GM18520 (cell line): ENCODE results near the gene PGAM2.
"Not testable (repeated sequence)": the region's sequence is repeated elsewhere in the genome, so short reads cannot be mapped to it uniquely, and the experiment has no call there.

Experiments used
- ATAC-seq: cut with Tn5 transposase; IDR thresholded peaks from one replicate; pipeline ENCODE4 v1.9.1; 2021; ENCODE audit not compliant: unreplicated experiment

PGAM2 gene

DNA sequence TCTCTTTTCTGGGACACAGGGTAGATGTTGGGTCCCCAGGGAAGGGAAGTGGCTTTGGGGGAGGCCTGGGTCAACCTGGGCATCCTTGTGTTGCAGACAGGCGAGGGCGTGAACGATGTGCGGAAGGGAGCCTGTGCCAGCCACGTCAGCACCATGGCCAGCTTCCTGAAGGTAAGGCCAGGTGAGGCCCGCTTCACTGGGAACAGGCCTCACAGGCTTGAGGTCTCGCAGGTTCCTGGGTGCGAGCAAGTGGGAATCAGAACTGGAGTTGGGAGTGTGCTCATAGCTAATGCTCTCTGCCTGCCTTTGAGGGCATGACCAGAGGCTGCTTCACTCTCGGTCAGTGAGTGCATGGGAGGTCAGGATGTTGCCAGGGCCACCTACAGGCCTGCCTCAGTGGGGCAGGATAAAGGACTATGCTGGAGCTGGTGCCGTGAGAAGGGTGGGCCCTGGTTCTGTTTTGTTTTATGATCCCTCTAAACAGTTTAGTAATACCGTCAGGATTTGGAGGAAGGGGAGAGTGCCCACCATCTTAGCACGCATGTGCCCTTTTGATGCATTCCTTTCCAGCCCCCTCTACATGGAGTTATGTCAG, 12.5 kb downstream of the PGAM2 start:
- no peak for ATAC-seq

DNA sequence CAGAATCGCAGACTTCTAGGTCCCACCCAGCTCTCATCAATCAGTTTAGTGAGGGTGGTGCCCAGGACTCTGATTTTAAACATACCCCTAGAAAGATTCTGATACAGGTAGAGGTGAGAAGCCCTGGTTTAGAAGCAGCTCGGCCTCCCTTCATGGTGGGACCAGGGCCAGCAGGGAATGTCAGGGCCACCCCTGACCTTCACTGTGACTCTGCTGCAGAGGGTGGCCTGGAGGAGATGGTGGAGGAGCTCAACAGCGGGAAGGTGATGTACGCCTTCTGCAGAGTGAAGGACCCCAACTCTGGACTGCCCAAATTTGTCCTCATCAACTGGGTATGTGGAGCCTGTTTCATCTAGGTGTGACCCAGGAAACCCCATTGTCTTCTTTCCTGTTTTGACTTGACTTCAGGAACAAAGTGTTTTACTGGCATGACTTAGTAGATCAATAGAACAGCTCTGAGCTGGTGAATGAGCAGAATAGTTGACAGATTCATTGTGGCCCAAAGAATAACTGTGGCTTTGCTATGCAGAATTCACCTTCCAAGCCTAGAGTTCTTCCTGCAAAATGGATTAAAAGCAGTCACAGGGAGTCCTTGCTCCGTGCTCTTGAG, 13.7 kb downstream of the PGAM2 start:
- no peak for ATAC-seq

DNA sequence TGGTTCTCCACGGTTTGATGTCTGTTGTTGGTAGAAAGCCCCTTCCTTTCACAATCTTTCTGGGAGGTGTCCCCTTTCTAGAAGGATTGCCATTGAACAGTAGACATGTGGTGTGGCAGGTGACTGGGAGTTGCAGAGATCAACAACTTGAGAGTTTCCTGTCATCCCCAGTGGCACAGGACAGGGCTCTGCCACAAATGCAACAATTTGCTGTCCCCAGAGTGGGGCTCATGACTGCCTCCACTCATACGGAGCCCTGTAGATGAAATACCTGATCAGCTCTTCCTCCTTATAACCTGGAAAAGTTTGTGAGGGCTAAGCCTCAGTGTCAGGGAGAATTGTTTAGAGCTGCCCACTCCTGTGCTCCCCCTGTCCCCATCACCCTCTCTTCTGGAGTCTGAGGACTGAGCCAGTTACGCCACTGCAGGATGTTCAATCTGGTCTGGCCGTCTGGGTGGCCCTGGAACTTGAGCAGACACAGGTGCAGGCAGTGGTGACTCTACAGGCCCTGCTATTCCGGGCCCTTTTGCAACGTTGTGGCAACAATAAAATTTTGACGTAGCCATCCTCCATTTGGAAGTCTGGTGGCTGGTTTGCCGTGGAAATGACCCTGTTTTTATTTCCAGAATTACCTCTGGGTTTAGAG, 14.3 kb downstream of the PGAM2 start:
- ATAC-seq, result no peak

DNA sequence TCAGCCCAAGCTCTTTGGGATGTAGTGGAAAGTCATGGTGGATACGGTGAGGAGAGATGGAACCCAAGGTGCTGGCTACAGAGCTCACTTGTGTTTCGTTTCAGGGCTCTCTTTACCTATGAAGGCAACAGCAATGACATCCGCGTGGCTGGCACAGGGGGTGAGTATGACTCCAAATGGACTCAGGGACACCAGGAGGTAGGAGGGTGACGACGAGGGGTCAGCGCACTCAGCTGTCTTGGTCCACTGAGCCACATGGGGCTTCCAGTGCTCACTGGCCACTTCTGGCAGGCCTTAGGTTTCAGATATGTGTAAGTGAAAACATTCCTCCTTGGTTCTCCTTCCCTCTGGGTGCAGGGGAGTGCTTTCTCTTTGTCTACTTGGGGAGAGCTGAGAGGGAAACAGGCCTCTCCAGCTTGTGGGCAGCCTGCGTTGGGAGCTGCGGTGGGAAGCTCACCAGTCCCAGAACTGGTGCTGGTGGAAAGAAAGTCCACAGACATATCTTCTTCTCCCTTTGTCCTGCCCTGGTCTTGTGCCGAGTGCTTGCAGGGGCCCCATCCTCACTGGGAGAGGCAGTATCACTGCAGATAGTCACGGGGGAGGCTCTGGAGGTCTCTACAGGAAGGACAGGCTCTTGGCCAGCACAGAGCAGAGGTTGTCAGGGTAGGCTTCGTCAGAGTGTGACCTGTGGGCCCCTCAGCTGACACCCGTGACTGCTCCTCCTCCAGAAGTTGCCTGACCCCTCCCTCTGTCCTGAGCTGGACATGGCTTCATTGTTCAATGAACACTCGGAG, 15.0 kb downstream of the PGAM2 start:
- ATAC-seq, result no peak

DNA sequence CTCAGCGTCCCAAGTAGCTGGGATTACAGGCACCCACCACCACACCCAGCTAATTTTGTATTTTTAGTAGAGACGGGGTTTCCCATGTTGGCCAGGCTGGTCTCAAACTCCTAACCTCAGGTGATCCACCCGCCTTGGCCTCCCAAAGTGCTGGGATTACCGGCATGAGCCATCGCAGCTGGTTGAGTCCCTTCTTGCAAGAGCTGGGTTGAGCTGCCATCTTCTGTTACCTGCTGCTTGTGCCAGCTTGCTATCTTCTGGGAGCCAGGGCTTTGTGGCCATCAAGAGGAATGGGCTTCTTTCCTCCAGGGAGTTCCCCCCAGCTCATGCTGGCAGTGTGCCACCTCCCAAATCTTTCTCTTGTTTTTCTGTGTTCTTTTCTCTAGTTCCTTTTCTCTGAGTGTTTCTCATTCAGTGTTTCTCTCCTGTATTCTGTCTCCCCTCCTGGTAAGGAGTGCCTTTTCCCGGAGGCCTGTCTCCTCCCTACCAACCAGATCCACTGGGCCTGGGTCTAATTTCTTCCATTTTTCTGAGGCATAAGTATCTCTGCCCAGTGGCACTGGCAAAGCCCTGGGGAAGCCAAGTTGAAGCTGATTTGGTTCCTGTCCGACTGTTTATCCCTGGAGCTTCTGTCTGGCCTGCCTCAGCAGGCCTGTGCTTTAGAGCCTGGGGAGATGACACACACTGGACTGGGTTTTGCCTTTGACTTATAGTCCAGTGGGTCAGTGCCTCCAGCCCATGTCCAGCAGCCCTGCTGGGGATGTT, 17.2 kb downstream of the PGAM2 start:
- no peak for ATAC-seq

DNA sequence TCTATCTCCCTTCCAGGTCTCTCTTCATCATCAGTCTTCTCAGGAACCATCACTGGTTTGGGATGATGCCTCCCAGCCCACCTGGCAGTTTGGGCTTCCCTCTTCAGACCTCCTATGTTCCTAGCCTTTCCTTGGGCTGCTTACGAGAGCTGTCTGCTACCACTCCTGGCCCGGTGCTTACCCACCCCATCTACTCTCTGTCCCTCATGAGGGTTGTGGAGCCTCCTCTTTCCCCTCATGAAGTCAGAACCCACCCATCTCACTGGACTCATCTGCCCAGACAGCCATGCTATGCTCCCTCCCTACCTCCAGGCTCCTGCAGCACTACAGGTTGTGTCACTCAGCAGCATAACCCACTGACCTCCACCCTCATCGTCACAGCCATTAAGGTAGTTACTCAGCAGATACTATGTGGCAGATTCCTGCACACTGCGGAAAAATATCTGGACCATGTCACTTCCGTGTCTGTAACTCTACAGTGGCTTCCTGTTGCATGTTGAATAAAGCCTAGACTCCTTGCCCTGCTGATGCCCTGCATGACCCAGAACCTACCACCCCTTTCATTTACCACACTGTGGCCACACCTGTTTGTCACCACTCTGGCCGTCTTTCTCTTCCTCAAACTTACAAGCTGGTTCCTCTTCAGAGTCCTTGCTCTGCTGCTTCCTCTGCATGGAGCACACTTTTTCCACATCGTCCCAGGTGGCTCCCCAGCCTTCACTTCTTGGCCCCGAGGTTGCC, 18.9 kb downstream of the PGAM2 start:
- peak; percentile 66 for ATAC-seq

DNA sequence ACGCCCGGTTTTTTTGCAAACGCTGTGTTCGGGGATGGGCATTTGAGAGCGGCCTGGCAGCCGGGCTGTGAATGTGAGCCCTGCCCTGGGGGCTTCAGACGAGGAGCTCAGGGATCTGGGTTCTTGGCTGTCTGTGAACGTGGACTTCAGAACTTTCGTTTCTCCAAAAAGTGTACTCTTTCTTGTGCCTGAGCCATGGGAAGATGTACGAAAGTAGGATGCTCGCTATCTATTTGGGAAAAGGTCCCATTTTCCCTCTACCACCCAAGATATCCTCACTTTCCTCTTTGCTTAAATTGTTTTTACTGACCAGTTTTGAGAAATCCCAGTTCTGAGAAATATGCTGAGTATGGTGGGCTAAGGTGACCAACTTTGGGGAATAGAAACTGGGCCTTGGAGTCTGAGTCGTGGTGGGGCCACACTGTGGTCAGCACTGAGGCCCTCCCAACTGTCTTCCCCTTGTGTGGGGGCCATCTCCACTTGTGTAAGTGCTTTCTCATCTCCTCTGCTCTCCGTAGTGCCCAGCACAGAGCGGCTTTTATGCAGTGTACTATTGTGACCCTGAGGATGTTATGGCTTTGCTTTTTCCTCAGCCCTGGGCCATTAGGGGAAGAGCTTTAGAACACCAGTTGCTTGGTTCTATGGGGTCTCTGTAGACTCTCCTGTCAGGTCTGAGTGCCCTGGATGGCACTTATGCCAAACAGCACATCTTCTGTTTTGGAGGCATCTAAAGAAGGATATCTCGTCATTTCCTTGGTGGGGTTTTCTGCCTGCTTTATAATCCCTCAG, 19.9 kb downstream of the PGAM2 start:
- ATAC-seq, result no peak

DNA sequence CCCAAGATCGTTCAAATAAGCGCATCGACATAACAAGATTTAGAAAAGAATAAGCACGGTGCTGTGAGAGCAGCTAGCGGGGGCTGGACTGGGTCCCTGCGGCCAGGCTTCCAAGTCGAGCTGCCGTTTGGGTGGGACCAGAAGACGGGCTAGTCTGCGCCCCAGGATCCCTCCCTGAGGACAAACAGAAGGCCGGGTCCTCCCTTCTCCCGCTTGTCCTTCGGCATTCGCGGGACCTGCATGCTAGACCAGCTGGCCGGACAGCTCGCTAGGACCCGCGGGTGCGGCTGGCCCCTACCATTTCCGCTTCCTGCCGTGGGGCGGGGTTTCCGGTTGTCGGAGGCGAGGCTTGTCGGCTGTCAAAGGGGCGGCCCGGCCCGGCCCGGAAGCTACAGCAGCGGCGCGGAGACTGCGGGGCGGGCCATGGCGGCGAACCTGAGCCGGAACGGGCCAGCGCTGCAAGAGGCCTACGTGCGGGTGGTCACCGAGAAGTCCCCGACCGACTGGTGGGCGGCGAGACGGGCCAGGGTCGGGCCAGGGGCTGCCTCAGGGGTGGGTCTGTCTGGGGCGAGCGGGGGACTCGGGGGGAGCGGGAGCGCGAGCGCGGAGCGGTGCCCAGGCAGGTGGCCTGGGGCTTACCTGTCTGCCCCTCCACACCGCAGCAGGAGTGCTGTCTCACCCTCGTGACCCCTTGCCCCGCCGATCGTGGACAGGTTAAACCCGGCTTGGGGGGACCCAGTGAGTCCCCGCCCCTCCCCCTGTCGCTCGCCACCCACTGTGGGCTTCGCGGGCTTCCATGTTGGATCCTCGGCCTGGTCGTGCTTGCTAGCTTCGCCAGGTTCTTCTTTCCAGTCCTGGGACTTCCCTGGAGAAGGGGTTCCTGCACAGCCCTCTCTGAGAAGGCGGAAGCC, 20.8 kb downstream of the PGAM2 start, which contains the start of gene DBNL:
TSS of gene DBNL (plus strand) at position 388 of the 911 bp plus-strand sequence. CDS start at position 424, 36 bp downstream.
- peak; percentile 51 for ATAC-seq

DNA sequence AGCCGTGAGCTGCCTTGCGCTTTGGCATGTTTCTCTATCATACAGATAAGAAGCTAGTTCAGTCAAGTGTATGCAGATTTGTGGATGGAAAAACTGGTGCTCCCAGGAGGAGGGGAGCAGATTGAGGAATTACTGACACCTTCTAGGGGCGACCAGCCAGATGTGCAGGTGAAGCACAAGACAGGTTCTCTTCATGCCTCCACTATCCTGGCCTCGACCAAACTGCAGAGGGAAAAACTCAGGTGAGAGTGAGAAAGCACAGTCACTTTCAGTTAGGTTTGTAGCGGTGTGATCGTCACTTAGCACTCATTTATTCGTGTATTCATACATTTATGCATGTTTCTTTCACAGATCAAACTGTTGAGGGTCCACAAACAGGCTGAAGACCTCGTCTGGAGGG, 21.5 kb downstream of the PGAM2 start:
- no peak for ATAC-seq

DNA sequence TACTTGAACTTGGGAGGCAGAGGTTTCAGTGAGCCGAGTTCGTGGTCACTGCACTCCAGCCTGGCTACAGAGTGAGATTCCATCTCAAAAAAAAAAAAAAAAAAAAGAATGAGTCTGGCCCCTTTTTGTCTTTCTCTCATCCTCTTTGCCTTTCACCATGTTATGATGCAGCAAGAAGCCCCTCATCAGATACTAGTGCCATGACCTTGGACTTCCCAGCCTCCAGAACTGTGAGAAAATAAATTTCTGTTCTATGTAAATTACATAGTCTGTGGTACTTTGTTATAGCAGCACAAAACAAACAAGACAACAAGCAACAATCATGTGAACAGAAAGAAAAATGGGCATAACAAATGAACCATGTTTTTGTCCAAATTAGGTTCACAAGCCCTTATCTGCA, 23.1 kb downstream of the PGAM2 start:
- no peak for ATAC-seq

DNA sequence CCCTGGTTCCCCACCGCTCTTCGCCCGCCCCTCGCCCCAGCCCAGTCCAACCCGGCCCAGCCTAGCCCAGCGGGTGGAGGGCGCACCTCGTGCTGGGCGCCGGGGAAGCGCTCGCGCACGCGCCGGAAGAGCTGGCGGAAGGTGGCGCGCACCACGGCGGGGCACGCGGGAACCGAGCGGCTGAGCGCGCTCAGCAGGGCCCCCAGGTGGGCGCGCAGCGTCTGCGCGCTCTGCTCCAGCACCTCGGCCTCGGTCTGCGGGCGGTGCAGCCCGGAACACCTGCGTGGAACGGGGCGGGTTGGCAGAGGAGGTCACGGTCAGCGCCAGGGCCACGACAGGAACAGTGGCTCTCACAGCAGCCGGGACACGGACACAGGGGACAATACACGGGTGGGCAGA, 24.9 kb downstream of the PGAM2 start:
- peak; percentile 41 for ATAC-seq

DNA sequence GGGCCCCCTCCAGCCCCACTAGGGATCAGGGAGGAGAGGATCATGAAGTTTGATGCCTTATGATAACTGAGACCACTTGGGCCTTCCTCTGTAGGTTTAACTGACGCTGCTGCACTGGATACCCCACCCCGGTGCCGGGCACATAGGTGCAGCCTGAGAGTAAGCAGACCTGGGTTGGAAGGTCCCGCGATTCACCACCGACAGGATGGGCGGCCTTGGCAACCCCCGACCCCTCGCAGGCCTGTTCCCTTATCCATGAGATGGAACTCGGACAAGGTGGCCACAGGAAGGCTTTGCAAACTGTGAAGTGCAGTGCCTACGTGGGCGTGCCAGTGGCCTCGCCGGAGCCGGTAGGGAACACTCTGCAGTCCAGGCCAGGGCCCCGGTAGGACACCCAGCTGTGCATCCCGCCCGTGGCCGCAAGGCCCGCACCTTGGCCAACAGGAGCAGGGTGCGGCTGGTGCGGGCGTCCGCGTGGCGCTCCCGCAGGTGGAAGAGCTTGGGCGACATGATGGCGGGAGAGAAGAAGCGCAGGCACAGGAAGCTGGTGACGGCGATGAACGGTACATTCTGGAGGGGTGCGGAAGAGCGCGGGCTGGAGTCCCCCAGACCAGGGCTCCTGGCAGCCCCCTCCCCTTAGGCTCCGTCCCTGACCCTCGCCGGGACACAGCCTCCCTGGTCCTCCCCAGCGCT, 25.4 kb downstream of the PGAM2 start:
- not testable (repeated sequence) for ATAC-seq

DNA sequence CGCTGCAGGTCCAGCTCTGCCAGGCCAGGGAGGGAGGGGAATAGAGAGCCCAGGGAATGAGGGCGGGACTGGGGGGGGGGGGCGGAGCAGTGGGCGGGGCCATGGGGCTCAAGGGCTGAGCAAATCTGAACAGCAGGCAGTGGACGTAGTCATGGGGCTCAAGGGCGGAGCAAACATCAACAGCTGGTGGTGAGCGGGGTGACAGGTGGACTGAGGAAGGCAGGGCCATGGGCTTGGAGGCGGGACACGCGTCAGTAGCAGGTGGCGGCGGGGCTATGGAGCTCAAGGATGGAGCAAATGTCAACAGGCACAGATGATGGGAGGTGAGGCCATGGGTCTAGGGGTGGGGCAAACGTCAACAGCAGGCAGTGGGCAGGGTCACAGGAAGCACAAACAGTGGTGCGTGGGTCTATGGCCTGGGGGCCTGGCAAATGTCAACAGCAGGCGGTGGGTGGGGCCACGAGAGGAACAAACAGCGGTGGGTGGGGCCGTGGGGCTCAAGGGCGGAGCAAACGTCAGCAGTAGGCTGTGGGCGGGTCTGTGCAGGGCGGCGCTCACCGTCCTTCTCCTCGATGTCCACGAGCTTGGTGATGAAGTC, 26.3 kb downstream of the PGAM2 start:
- ATAC-seq, result peak; percentile 30

DNA sequence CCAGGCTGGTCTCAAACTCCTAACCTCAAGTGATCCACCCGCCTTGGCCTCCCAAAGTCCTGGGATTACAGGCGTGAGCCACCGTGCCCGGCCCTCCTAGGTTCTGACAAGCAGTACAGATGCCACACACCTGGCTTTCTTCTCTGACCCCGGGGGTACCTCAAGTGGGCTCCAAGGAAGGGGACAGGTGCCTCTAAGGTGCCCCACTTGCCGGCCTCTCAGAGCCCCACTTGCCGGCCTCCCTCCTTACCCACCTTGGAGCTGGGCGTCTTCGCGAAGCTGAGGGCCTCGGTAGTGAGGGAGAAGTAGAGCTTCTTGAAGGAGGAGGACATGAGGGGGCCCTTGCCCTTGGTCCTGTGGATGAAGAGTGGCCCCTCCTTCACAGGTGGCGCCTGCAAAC, 26.8 kb downstream of the PGAM2 start:
- not testable (repeated sequence) for ATAC-seq

DNA sequence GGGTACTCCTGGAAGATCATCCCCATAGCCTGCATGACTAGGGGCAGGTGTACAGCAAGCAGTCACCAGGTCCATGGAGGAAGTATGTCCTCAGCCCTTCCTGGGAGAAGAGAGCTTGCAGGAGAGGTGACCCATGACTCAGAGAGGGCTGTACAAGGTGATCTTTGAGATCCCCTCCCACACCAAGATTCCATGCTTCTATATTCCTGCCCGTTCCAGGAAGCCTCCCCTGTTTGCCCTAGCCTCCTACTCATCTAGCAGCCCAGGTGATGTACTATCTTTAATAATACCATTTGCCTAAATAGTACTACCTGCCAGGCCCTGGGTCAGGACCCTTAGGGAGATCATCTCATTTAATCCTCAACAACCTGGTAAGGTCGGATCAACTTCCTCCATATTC, 27.4 kb downstream of the PGAM2 start:
- not testable (repeated sequence) for ATAC-seq

DNA sequence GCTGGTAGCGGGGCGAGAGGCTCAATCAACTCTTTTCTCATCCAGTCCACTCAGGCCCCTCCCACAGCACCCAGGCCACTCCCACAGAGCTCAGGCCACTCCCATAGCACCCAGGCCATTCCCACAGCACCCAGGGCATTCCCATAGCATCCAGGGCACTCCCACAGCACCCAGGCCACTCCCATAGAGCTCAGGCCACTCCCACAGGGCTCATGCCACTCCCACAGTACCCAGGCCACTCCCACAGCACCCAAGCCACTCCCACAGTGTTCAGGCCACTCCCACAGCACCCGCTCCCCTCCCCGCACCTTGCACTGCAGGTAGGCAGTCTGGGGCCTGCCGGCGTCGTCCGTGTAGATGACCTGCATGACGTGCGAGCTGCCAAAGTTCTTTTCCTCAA, 29.0 kb downstream of the PGAM2 start:
- ATAC-seq, result not testable (repeated sequence)
